Measurements from ENCODE around the gene GREB1L. TPM values are rescaled to one million over a fixed set of nuclear protein-coding genes. Genes with fewer than 3 reads are reported as not detected.

Gene GREB1L
- polyA plus RNA-seq, 1 donor (not counting 4 experiments of a cell fraction or from before 2014, with no cell fraction given) = 5.5 TPM

DNA sequence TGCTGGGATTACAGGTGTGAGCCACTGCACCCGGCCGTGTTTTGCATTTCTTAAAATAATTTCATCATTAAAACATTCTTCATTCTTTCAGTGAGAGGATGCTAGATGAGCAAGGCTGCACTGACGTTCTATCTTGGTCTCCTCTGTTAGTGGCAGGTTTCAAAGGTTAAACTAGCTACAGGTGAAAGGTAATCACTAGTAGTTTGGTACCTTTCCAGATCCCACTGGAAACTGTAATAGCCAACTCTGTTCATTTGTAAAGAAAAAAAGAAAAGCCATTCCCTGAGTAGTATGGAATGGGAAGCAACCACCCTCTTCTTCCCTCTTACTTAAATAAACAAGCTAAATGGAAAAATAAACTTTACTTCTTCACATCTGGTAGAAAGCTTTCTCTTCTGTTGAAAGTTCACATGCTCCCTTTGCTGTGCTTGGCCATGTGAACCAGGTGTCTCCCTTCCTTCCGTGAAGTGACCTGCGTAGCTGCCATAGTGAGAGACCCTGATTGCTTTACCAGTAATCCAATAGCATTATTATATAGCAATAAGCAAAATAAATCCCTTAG is 94.0 kb downstream of the GREB1L start:
- no peak overlapping the region for H3K9ac ChIP-seq (ENCODE audit: control insufficient read depth, extremely low read depth, insufficient read depth, low read length)
- no peak overlapping the region for H3K27ac ChIP-seq (ENCODE audit: control insufficient read depth, insufficient read depth, low read length)
- no peak overlapping the region for H2AFZ ChIP-seq (ENCODE audit: control insufficient read depth, low read length)
- no peak for TF ChIP-seq EZH2 (IDR thresholded peaks at IDR 0.05; ENCODE audit: low read length)
- TF ChIP-seq, protein P1, sequence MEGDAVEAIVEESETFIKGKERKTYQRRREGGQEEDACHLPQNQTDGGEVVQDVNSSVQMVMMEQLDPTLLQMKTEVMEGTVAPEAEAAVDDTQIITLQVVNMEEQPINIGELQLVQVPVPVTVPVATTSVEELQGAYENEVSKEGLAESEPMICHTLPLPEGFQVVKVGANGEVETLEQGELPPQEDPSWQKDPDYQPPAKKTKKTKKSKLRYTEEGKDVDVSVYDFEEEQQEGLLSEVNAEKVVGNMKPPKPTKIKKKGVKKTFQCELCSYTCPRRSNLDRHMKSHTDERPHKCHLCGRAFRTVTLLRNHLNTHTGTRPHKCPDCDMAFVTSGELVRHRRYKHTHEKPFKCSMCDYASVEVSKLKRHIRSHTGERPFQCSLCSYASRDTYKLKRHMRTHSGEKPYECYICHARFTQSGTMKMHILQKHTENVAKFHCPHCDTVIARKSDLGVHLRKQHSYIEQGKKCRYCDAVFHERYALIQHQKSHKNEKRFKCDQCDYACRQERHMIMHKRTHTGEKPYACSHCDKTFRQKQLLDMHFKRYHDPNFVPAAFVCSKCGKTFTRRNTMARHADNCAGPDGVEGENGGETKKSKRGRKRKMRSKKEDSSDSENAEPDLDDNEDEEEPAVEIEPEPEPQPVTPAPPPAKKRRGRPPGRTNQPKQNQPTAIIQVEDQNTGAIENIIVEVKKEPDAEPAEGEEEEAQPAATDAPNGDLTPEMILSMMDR (optimal IDR thresholded peaks at IDR 0.05 in 1 of 3, IDR thresholded peaks at IDR 0.05 in 1 of 3, conservative IDR thresholded peaks at IDR 0.05 in 1 of 3; ENCODE audit: extremely low read depth in 1 of 3, insufficient read depth in 2 of 3, low read length in 3 of 3) = no peak
- no peak overlapping the region for H3K4me3 ChIP-seq (ENCODE audit: control insufficient read depth in 2 of 3, extremely low read depth in 1 of 3, insufficient read depth in 2 of 3, low read depth in 1 of 3, low read length in 3 of 3)
- H4K20me1 ChIP-seq (ENCODE audit: control insufficient read depth, extremely low read depth, insufficient read depth, low read length) = no peaks in the 10 kb centered on the region
- H3K27me3 ChIP-seq (ENCODE audit: control insufficient read depth, extremely low read depth, insufficient read depth, low read length) = no peaks in the 10 kb centered on the region
- H3K79me2 ChIP-seq (ENCODE audit: control insufficient read depth, insufficient read depth, low read length) = no peaks in the 10 kb centered on the region
- peaks cover 3% of the 10 kb centered on the region for H3K4me1 ChIP-seq (ENCODE audit: control insufficient read depth, extremely low read depth, insufficient read depth, low read length)
- FAIRE-seq (no peak), DNase-seq (ENCODE audit: low read depth, low spot score) (no peak)
- dilution Hi-C loops (cut with MboI; ENCODE audit: extremely low pct_ligation_motif_present, low sequenced_read_pairs) = no loop called here
- no peaks in the 10 kb centered on the region for H3K9me1 ChIP-seq (ENCODE audit: control insufficient read depth, extremely low read depth, insufficient read depth, low read length)
- H3K9me3 ChIP-seq (ENCODE audit: control insufficient read depth, low read depth, low read length) = no peaks in the 10 kb centered on the region
- no peak overlapping the region for H3K4me2 ChIP-seq (ENCODE audit: control insufficient read depth, extremely low read depth, insufficient read depth, low read depth, low read length)
- H3K36me3 ChIP-seq (ENCODE audit: control insufficient read depth in 2 of 2, extremely low read depth in 1 of 2, insufficient read depth in 2 of 2, low read length in 2 of 2) = no peaks in the 10 kb centered on the region

DNA sequence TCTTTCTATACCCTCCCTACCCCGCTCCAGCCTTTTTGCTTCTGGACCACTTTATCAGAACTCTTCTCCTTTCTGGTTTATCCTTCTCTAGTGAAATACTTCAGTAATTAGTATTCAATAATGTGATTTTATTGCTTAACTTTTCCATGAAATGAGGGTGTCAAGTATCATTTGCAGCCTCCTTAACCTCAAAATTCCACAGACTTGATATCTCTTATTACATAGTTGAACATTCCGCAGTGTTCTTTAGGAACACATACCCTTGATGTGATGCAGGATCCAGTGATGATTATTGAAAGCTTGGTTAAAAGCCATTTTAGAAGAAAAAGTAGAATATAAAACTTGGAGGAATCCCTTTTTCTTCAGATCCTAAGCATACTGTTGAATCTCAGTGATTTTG is 94.8 kb downstream of the GREB1L start:
- Histone ChIP-seq H3K4me1 (ENCODE audit: control insufficient read depth, extremely low read depth, insufficient read depth, low read length) (peaks cover 7% of the 10 kb centered on the region), H3K36me3 (ENCODE audit: control insufficient read depth in 2 of 2, extremely low read depth in 1 of 2, insufficient read depth in 2 of 2, low read length in 2 of 2) (no peaks in the 10 kb centered on the region), H3K27me3 (ENCODE audit: control insufficient read depth, extremely low read depth, insufficient read depth, low read length) (no peaks in the 10 kb centered on the region), H3K9me1 (ENCODE audit: control insufficient read depth, extremely low read depth, insufficient read depth, low read length) (no peaks in the 10 kb centered on the region), H4K20me1 (ENCODE audit: control insufficient read depth, extremely low read depth, insufficient read depth, low read length) (no peaks in the 10 kb centered on the region), H2AFZ (ENCODE audit: control insufficient read depth, low read length) (no peak overlapping the region), H3K9me3 (ENCODE audit: control insufficient read depth, low read depth, low read length) (no peaks in the 10 kb centered on the region), H3K79me2 (ENCODE audit: control insufficient read depth, insufficient read depth, low read length) (no peaks in the 10 kb centered on the region), H3K9ac (ENCODE audit: control insufficient read depth, extremely low read depth, insufficient read depth, low read length) (no peak overlapping the region), H3K4me2 (ENCODE audit: control insufficient read depth, extremely low read depth, insufficient read depth, low read depth, low read length) (no peak overlapping the region), H3K27ac (ENCODE audit: control insufficient read depth, insufficient read depth, low read length) (no peak overlapping the region), H3K4me3 (ENCODE audit: control insufficient read depth in 2 of 3, extremely low read depth in 1 of 3, insufficient read depth in 2 of 3, low read depth in 1 of 3, low read length in 3 of 3) (no peak overlapping the region)
- no peak for FAIRE-seq
- no peak for TF ChIP-seq EZH2 (IDR thresholded peaks at IDR 0.05; ENCODE audit: low read length)
- TF ChIP-seq, protein P1 (optimal IDR thresholded peaks at IDR 0.05 in 1 of 3, IDR thresholded peaks at IDR 0.05 in 1 of 3, conservative IDR thresholded peaks at IDR 0.05 in 1 of 3; ENCODE audit: extremely low read depth in 1 of 3, insufficient read depth in 2 of 3, low read length in 3 of 3) = no peak
- DNase-seq (ENCODE audit: low read depth, low spot score) = no peak
- dilution Hi-C loops (cut with MboI; ENCODE audit: extremely low pct_ligation_motif_present, low sequenced_read_pairs) = no loop called here

All from keratinocyte (primary cell).